ENCODE measurements around the gene EPHB2.
A peak's percentile ranks its signal among the peaks of the same experiment; 100 is the strongest.
"Not testable (repeated sequence)": the region's sequence is repeated elsewhere in the genome, so short reads cannot be mapped to it uniquely, and the experiment has no call there.

Gene EPHB2

GRCh38 chr1:22691031-22691753 is 19.4 kb upstream of the EPHB2 start:
- DNase-seq (ENCODE audit: low spot score), result no peak

GRCh38 chr1:22694172-22694571 is 16.5 kb upstream of the EPHB2 start:
- DNase-seq (ENCODE audit: low spot score), result no peak

- DNase-seq (ENCODE audit: low spot score), result no peak
Observed at GRCh38 chr1:22696610-22697009, 14.0 kb upstream of the EPHB2 start.

GRCh38 chr1:22697980-22698379 is 12.7 kb upstream of the EPHB2 start:
- DNase-seq (ENCODE audit: low spot score), result no peak

GRCh38 chr1:22699681-22700520 is 10.7 kb upstream of the EPHB2 start:
- DNase-seq (ENCODE audit: low spot score), result no peak

- DNase-seq (ENCODE audit: low spot score), result no peak
Observed at GRCh38 chr1:22702296-22703085, 8.1 kb upstream of the EPHB2 start.

- DNase-seq (ENCODE audit: low spot score), result peak; percentile 51
Observed at GRCh38 chr1:22704440-22705067, 6.1 kb upstream of the EPHB2 start.

GRCh38 chr1:22705586-22705985 is 5.1 kb upstream of the EPHB2 start:
- DNase-seq (ENCODE audit: low spot score), result no peak

- DNase-seq (ENCODE audit: low spot score), result not testable (repeated sequence)
Observed at GRCh38 chr1:22706100-22706499, 4.5 kb upstream of the EPHB2 start.

GRCh38 chr1:22708777-22709176 is 1.9 kb upstream of the EPHB2 start:
- DNase-seq (ENCODE audit: low spot score), result no peak

GRCh38 chr1:22709227-22709626 is 1.4 kb upstream of the EPHB2 start:
- DNase-seq (ENCODE audit: low spot score), result no peak

GRCh38 chr1:22709891-22710700 is 543 bp upstream of the EPHB2 start:
- DNase-seq (ENCODE audit: low spot score), result no peak

- DNase-seq (ENCODE audit: low spot score), result no peak
Observed at GRCh38 chr1:22711071-22711470, 432 bp downstream of the EPHB2 start.

- no peak for DNase-seq (ENCODE audit: low spot score)
Observed at GRCh38 chr1:22711591-22712501, 1.2 kb downstream of the EPHB2 start.

- no peak for DNase-seq (ENCODE audit: low spot score)
Observed at GRCh38 chr1:22712502-22713271, 2.0 kb downstream of the EPHB2 start.

GRCh38 chr1:22714455-22714854 is 3.8 kb downstream of the EPHB2 start:
- no peak for DNase-seq (ENCODE audit: low spot score)

- DNase-seq (ENCODE audit: low spot score), result no peak
Observed at GRCh38 chr1:22717037-22717760, 6.6 kb downstream of the EPHB2 start.

GRCh38 chr1:22721122-22721873 is 10.7 kb downstream of the EPHB2 start:
- DNase-seq (ENCODE audit: low spot score), result no peak
